ENCODE measurements around the gene CCDC90B.
"Not testable (repeated sequence)": the region's sequence is repeated elsewhere in the genome, so short reads cannot be mapped to it uniquely, and the experiment has no call there.

CCDC90B gene

DNA sequence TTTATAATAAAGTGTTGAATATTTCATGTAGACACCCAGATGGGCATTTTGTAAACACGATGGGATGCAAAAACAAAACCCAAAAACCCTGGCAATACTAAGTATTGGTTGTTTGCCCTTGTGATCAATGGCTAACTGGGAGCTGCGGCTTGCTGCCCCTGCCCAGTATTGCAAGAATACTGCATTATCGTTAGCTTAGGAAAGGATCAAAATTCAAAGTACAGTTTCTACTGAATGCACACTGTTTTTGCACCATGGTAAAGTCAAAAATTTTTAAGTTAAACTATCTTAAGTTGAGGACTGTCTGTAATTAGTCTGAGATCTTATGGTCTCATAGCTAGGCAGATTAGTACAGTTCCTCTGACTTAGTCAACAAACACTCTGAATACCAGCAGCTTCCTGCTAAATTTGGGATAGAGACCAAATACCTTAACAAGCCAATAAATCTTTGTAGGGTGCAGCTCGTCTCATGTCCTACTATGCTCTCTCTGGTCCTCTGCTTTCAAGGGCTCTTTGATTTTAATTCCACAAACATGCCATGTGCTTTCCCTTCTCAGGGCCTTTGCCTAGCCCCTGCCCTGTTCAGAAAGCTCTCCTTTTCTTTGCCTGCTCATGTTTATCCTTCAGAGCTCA lies 4.0 kb downstream of the CCDC90B start:
- Histone ChIP-seq H3K27me3 (ENCODE audit: control insufficient read depth, insufficient read depth, low read length) (no peaks in the 10 kb centered on the region), H3K9ac (ENCODE audit: low read length) (no peak overlapping the region), H3K27ac (ENCODE audit: low read depth, low read length) (no peak overlapping the region), H3K36me3 (ENCODE audit: control insufficient read depth, insufficient read depth, low read length) (no peaks in the 10 kb centered on the region), H3K4me3 (ENCODE audit: low read length) (no peak overlapping the region), H3K4me1 (ENCODE audit: control insufficient read depth, insufficient read depth, low read length) (peaks cover 18% of the 10 kb centered on the region)

DNA sequence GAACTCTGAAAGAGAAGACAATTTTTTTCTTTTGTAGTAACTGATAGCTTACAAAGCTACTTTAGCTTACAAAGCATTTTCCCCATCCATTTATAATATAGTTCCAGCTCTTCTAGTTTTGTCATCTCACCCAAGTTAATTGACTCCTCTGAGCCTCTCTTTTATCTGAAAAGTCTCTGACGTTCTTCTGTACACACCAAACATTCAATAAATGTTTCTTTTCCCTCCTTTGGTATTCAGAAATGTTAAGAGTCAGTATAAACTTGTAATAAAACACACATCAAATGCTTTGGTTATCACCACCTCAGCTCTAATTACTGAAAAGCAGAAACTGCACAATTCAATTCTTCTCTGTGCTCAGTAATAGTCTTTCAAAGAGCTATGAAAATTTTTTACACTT lies 5.9 kb downstream of the CCDC90B start:
- Histone ChIP-seq H3K27ac (ENCODE audit: low read depth, low read length) (no peak overlapping the region), H3K36me3 (ENCODE audit: control insufficient read depth, insufficient read depth, low read length) (no peaks in the 10 kb centered on the region), H3K4me1 (ENCODE audit: control insufficient read depth, insufficient read depth, low read length) (peaks cover 18% of the 10 kb centered on the region), H3K4me3 (ENCODE audit: low read length) (no peak overlapping the region), H3K27me3 (ENCODE audit: control insufficient read depth, insufficient read depth, low read length) (no peaks in the 10 kb centered on the region), H3K9ac (ENCODE audit: low read length) (no peak overlapping the region)

GRCh38 chr11:83278351-83278750 lies 7.8 kb downstream of the CCDC90B start:
- Histone ChIP-seq H3K4me3 (ENCODE audit: low read length) (no peak overlapping the region), H3K36me3 (ENCODE audit: control insufficient read depth, insufficient read depth, low read length) (no peaks in the 10 kb centered on the region), H3K9ac (ENCODE audit: low read length) (no peak overlapping the region), H3K27me3 (ENCODE audit: control insufficient read depth, insufficient read depth, low read length) (no peaks in the 10 kb centered on the region), H3K27ac (ENCODE audit: low read depth, low read length) (no peak overlapping the region), H3K4me1 (ENCODE audit: control insufficient read depth, insufficient read depth, low read length) (peaks cover 8% of the 10 kb centered on the region)

DNA sequence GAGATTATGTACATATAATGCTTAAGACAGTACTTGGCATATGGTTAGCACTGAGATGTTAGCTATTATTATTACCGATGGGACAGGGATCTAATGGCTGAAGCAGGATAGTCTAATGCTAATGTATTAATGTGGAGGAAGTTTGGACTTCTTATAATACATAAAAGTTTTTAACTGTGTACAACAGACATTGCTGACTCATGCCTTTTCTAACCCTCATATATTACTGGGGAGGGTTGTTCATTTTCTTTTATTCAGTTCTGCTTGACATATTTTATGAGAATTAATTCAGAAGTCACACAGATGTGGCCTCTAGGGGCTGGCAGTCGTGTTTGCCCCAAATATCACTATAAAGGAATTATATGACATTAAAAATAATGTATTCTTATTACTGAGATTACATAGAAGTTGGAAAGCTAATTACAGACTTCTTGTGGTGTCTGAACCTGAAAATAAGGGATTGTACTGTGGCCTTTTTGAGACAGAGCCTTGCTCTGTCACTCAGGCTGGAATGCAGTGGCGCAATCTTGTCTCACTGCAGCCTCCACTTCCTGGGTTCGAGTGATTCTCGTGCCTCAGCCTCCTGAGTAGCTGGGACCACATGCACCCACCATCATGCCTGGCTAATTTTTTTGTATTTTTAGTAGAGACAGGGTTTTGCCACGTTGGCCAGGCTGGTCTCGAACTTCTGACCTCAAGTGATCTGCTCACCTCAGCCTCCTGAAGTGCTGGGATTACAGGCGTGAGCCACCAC lies 10.1 kb downstream of the CCDC90B start:
- Histone ChIP-seq H3K9ac (ENCODE audit: low read length) (no peak overlapping the region), H3K27me3 (ENCODE audit: control insufficient read depth, insufficient read depth, low read length) (no peaks in the 10 kb centered on the region), H3K4me1 (ENCODE audit: control insufficient read depth, insufficient read depth, low read length) (no peaks in the 10 kb centered on the region), H3K27ac (ENCODE audit: low read depth, low read length) (no peak overlapping the region), H3K36me3 (ENCODE audit: control insufficient read depth, insufficient read depth, low read length) (peaks cover 3% of the 10 kb centered on the region), H3K4me3 (ENCODE audit: low read length) (no peak overlapping the region)

DNA sequence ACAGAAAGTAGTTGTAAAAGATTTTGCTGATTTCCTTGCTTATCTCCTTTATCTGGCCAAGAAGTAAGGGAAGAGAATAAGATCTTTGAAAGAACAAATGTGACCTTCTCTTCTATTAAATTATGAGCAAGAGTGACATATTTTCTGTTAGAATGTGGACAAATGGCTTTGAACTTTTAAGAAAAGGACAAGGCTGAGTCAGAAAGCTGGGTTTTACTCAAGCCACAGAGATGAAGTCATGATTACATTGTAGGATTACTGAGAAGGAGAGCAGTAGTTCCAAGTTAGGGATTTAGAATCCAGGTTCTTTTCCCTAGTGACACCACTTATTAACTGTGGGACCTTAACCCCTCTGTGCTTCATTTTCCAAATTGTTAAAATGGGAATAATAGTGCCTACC lies 13.5 kb downstream of the CCDC90B start:
- H3K27me3 ChIP-seq (ENCODE audit: control insufficient read depth, insufficient read depth, low read length) = no peaks in the 10 kb centered on the region
- no peak overlapping the region for H3K4me3 ChIP-seq (ENCODE audit: low read length)
- H3K36me3 ChIP-seq (ENCODE audit: control insufficient read depth, insufficient read depth, low read length) = peaks cover 3% of the 10 kb centered on the region
- H3K27ac ChIP-seq (ENCODE audit: low read depth, low read length) = no peak overlapping the region
- H3K4me1 ChIP-seq (ENCODE audit: control insufficient read depth, insufficient read depth, low read length) = no peaks in the 10 kb centered on the region
- H3K9ac ChIP-seq (ENCODE audit: low read length) = no peak overlapping the region

- not testable (repeated sequence) for H3K27ac ChIP-seq (ENCODE audit: low read depth, low read length)
Measured at GRCh38 chr11:83271734-83272133, 14.4 kb downstream of the CCDC90B start.

GRCh38 chr11:83269080-83269479 lies 17.1 kb downstream of the CCDC90B start:
- not testable (repeated sequence) for H3K9ac ChIP-seq (ENCODE audit: low read length); H3K4me3 ChIP-seq (ENCODE audit: low read length); H3K27ac ChIP-seq (ENCODE audit: low read depth, low read length); H3K27me3 ChIP-seq (ENCODE audit: control insufficient read depth, insufficient read depth, low read length); H3K4me1 ChIP-seq (ENCODE audit: control insufficient read depth, insufficient read depth, low read length); H3K36me3 ChIP-seq (ENCODE audit: control insufficient read depth, insufficient read depth, low read length)

More at GRCh38 chr11:83271734-83272133, 14.4 kb downstream of the CCDC90B start:
- not testable (repeated sequence) for H3K4me3 ChIP-seq (ENCODE audit: low read length); H3K4me1 ChIP-seq (ENCODE audit: control insufficient read depth, insufficient read depth, low read length); H3K36me3 ChIP-seq (ENCODE audit: control insufficient read depth, insufficient read depth, low read length); H3K9ac ChIP-seq (ENCODE audit: low read length); H3K27me3 ChIP-seq (ENCODE audit: control insufficient read depth, insufficient read depth, low read length)

DNA sequence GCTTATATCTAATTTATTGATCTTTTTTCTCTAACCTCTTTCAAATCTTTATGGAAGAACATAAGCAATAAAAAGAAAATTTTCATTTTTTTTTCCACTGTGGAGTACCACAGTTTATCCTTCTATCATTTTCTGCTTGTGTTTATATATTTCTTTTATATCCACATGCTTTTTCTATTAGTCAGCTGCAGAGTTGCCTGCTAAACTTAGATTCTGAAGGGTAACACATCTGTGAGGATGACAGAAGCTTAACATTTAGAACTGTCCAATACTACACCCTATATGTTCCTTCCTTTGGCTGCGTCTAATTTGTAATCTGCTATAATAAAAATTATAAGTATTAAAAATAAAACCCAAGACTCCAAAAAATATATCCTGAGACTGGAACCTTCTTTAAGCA lies 20.8 kb downstream of the CCDC90B start:
- peaks cover 11% of the 10 kb centered on the region for H3K36me3 ChIP-seq (ENCODE audit: control insufficient read depth, insufficient read depth, low read length)

DNA sequence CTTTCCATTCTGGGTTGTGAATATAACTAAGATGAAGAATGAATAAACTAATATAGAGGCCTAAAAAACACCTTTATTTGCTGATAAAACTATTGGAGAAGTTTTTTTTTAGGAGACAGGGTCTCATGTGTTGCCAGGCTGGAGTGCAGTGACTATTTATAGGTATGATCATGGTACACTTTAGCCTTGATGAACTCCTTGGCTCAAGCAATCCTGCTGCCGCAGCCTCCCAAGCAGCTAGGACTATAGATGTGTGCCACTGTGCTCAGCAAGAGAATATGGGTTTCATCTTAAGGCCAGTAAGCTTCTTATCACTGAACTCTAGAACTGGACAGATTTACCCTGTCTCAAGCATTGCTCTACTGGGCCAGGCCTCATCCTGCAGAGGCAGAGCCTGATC lies 26.6 kb downstream of the CCDC90B start:
- no peak overlapping the region for H3K9ac ChIP-seq (ENCODE audit: low read length)
- no peaks in the 10 kb centered on the region for H3K4me1 ChIP-seq (ENCODE audit: control insufficient read depth, insufficient read depth, low read length)
- no peaks in the 10 kb centered on the region for H3K27me3 ChIP-seq (ENCODE audit: control insufficient read depth, insufficient read depth, low read length)
- no peak overlapping the region for H3K4me3 ChIP-seq (ENCODE audit: low read length)
- H3K36me3 ChIP-seq (ENCODE audit: control insufficient read depth, insufficient read depth, low read length) = peaks cover 15% of the 10 kb centered on the region
- H3K27ac ChIP-seq (ENCODE audit: low read depth, low read length) = no peak overlapping the region

More for the DNA sequence above, 20.8 kb downstream of the CCDC90B start:
- Histone ChIP-seq H3K4me3 (ENCODE audit: low read length) (no peak overlapping the region), H3K4me1 (ENCODE audit: control insufficient read depth, insufficient read depth, low read length) (no peaks in the 10 kb centered on the region), H3K27ac (ENCODE audit: low read depth, low read length) (no peak overlapping the region), H3K27me3 (ENCODE audit: control insufficient read depth, insufficient read depth, low read length) (no peaks in the 10 kb centered on the region), H3K9ac (ENCODE audit: low read length) (no peak overlapping the region)

DNA sequence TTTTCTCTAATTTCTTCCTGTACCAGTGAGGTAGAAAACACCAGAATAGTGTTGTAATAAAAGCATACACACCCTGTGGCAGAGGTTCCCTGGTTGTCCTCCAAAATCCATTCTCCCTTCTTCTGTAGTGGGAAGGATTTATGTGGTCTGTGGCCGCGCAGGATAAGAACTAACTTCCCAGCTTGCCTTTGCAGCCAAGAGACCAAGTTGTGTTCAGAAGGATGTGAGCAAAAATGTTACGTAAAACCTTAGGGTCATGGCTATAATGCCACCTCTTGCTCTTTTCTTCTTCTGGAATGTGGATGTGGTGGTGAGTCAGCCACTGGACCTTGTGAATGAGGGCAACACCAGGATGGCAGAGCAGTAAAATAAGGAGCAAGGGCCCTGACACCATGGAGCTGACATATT lies 28.4 kb downstream of the CCDC90B start:
- no peak overlapping the region for H3K27ac ChIP-seq (ENCODE audit: low read depth, low read length)
- H3K36me3 ChIP-seq (ENCODE audit: control insufficient read depth, insufficient read depth, low read length) = peaks cover 9% of the 10 kb centered on the region
- no peaks in the 10 kb centered on the region for H3K27me3 ChIP-seq (ENCODE audit: control insufficient read depth, insufficient read depth, low read length)

GRCh38 chr11:83256602-83257340 lies 29.4 kb downstream of the CCDC90B start:
- Histone ChIP-seq H3K36me3 (ENCODE audit: control insufficient read depth, insufficient read depth, low read length) (peaks cover 9% of the 10 kb centered on the region), H3K27ac (ENCODE audit: low read depth, low read length) (no peak overlapping the region), H3K4me3 (ENCODE audit: low read length) (no peak overlapping the region), H3K9ac (ENCODE audit: low read length) (no peak overlapping the region), H3K27me3 (ENCODE audit: control insufficient read depth, insufficient read depth, low read length) (no peaks in the 10 kb centered on the region), H3K4me1 (ENCODE audit: control insufficient read depth, insufficient read depth, low read length) (no peaks in the 10 kb centered on the region)

More for the DNA sequence above, 28.4 kb downstream of the CCDC90B start:
- Histone ChIP-seq H3K4me3 (ENCODE audit: low read length) (no peak overlapping the region), H3K4me1 (ENCODE audit: control insufficient read depth, insufficient read depth, low read length) (no peaks in the 10 kb centered on the region), H3K9ac (ENCODE audit: low read length) (no peak overlapping the region)

DNA sequence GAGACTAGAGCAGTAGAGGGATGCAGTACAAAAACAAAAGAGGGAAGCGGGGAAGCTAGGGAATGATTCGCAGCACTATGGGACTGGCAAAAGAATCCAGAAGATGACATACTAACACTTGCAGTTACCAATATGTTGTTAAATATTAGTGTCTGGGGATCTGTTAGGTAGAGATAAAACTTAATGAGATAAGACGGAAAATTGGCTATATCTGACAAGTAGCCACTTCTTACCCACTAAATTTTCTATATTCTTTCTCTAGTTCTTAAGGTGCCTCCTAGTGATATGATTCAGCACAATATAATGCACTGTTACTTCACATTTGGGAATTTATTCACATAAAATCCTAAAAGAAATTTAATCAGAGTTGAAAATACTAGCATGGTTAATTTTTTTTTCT lies 30.8 kb downstream of the CCDC90B start:
- no peak overlapping the region for H3K27ac ChIP-seq (ENCODE audit: low read depth, low read length)
- H3K9ac ChIP-seq (ENCODE audit: low read length) = no peak overlapping the region
- no peaks in the 10 kb centered on the region for H3K27me3 ChIP-seq (ENCODE audit: control insufficient read depth, insufficient read depth, low read length)
- H3K36me3 ChIP-seq (ENCODE audit: control insufficient read depth, insufficient read depth, low read length) = peaks cover 9% of the 10 kb centered on the region
- no peak overlapping the region for H3K4me3 ChIP-seq (ENCODE audit: low read length)
- no peaks in the 10 kb centered on the region for H3K4me1 ChIP-seq (ENCODE audit: control insufficient read depth, insufficient read depth, low read length)

All from rectal smooth muscle tissue (tissue), 1 donor.